ENCODE results near the gene LIG3. TPM values are rescaled to one million over a fixed set of nuclear protein-coding genes. Genes with fewer than 3 reads are reported as not detected.

The LIG3 gene
- total RNA-seq, 1 donor from 2014 or later, result 16.5 TPM

GRCh38 chr17:34991606-34992005 is 11.3 kb downstream of the LIG3 start:
- TF ChIP-seq CTCF (IDR thresholded peaks at IDR 0.05; ENCODE audit: borderline replicate concordance), result no peak
- intact Hi-C loops (cut with micrococcal nuclease), result loop anchor here (5.0 to 10.0 kb wide), 2 partner anchors 34 to 133 kb away; partner anchors contain the start of gene FNDC8
- Histone ChIP-seq H3K27ac (replicated peaks) (peak overlapping the region; percentile 49), H3K27me3 (ENCODE audit: low read depth) (no peaks in the 10 kb centered on the region), H3K4me1 (peaks cover 12% of the 10 kb centered on the region), H3K4me3 (no peak overlapping the region), H3K36me3 (peaks cover 83% of the 10 kb centered on the region), H3K9me3 (replicated peaks) (no peaks in the 10 kb centered on the region)
- DNase-seq, result no peak

GRCh38 chr17:34993031-34993430 is 12.7 kb downstream of the LIG3 start:
- no peak for TF ChIP-seq CTCF (IDR thresholded peaks at IDR 0.05; ENCODE audit: borderline replicate concordance)

GRCh38 chr17:34996422-34997285 is 16.3 kb downstream of the LIG3 start:
- intact Hi-C loops (cut with micrococcal nuclease), result loop anchor here (10.0 kb wide), 1 partner anchor 128 kb away; the partner anchor contains the start of gene FNDC8
- Histone ChIP-seq H3K27me3 (ENCODE audit: low read depth) (no peaks in the 10 kb centered on the region), H3K9me3 (replicated peaks) (no peaks in the 10 kb centered on the region), H3K4me1 (peaks cover 27% of the 10 kb centered on the region), H3K36me3 (peaks cover 68% of the 10 kb centered on the region), H3K27ac (replicated peaks) (peak overlapping the region; percentile 63), H3K4me3 (no peak overlapping the region)
- no peak for DNase-seq
- no peak for TF ChIP-seq CTCF (IDR thresholded peaks at IDR 0.05; ENCODE audit: borderline replicate concordance)

More at GRCh38 chr17:34993031-34993430, 12.7 kb downstream of the LIG3 start:
- DNase-seq, result no peak
- H3K4me1 ChIP-seq, result peaks cover 25% of the 10 kb centered on the region
- intact Hi-C loops (cut with micrococcal nuclease), result loop anchor here (5.0 to 10.0 kb wide), 2 partner anchors 36 to 132 kb away; partner anchors contain the start of gene FNDC8
- H3K27ac ChIP-seq (replicated peaks), result no peak overlapping the region
- H3K9me3 ChIP-seq (replicated peaks), result no peaks in the 10 kb centered on the region
- H3K36me3 ChIP-seq, result peaks cover 72% of the 10 kb centered on the region
- H3K4me3 ChIP-seq, result no peak overlapping the region
- H3K27me3 ChIP-seq (ENCODE audit: low read depth), result no peaks in the 10 kb centered on the region

- no peak for TF ChIP-seq CTCF (IDR thresholded peaks at IDR 0.05; ENCODE audit: borderline replicate concordance)
- Histone ChIP-seq H3K4me1 (peaks cover 32% of the 10 kb centered on the region), H3K4me3 (no peak overlapping the region), H3K27ac (replicated peaks) (peak overlapping the region; percentile 63), H3K27me3 (ENCODE audit: low read depth) (no peaks in the 10 kb centered on the region), H3K36me3 (peaks cover 69% of the 10 kb centered on the region), H3K9me3 (replicated peaks) (no peaks in the 10 kb centered on the region)
- intact Hi-C loops (cut with micrococcal nuclease), result loop anchor here (10.0 kb wide), 1 partner anchor 127 kb away; the partner anchor contains the start of gene FNDC8
- DNase-seq, result no peak
Measured at GRCh38 chr17:34997355-34997862, 17.1 kb downstream of the LIG3 start.

- peak; percentile 72 for DNase-seq
- Histone ChIP-seq H3K4me1 (peaks cover 40% of the 10 kb centered on the region), H3K4me3 (no peak overlapping the region), H3K27me3 (ENCODE audit: low read depth) (no peaks in the 10 kb centered on the region), H3K27ac (replicated peaks) (peak overlapping the region; percentile 63), H3K36me3 (peaks cover 66% of the 10 kb centered on the region), H3K9me3 (replicated peaks) (no peaks in the 10 kb centered on the region)
- TF ChIP-seq CTCF (IDR thresholded peaks at IDR 0.05; ENCODE audit: borderline replicate concordance), result peak; percentile 79
- intact Hi-C loops (cut with micrococcal nuclease), result loop anchor here (10.0 kb wide), 1 partner anchor 127 kb away; the partner anchor contains the start of gene FNDC8
Measured at GRCh38 chr17:34998205-34998604, 17.9 kb downstream of the LIG3 start.

All from left ventricle myocardium inferior (tissue), 1 donor.